Endothelial cell of umbilical vein (primary cell): ENCODE results near the gene TGFBR2. TPM values are rescaled to one million over a fixed set of nuclear protein-coding genes. Genes with fewer than 3 reads are reported as not detected.

ENCODE experiments used
- BruUV-seq: library from RNA; stranded (reverse); fragments of 400-500 nt; replicated peaks from 2 replicates; lab custom pipeline; 2021; lab: Mats Ljungman, UMichigan
- CTCF ChIA-PET: fragments of 300-600, 350-600 bp; sonication (Branson Sonifier 250); formaldehyde crosslinking; loops from one replicate; lab custom pipeline; 2021; ENCODE audit warnings: antibody characterized with exemption, inconsistent platforms; lab: Charles Lee
- POLR2A ChIA-PET: fragments of 300-600, 350-600 bp; sonication (Branson Sonifier 250); formaldehyde crosslinking; loops from one replicate; lab custom pipeline; 2021; ENCODE audit warnings: antibody characterized with exemption, inconsistent platforms; lab: Charles Lee
- DNase-seq: peaks from one replicate; pipeline ENCODE4 v3.0.0-alpha.2; 2011; ENCODE audit warnings: low read depth, low spot score
- FAIRE-seq: peaks from 2 replicates; lab custom pipeline; 2011; peaks lifted over from hg19 to GRCh38; lab: Jason Lieb, UNC
- H2AFZ ChIP-seq: 2 replicates; pipeline ENCODE4 v1.6.0; 2012; ENCODE audit warnings: low read depth, low read length, control low read depth, inconsistent platforms
- H3K27ac ChIP-seq: 2 replicates; pipeline ENCODE4 v1.5.1; 2011; ENCODE audit warnings: low read depth, mild to moderate bottlenecking, control low read depth, low read length, moderate library complexity; ENCODE audit not compliant: insufficient read depth
- H3K27me3 ChIP-seq, 2 experiments: 2 replicates each; pipeline versions ENCODE4 v1.6.0 to v1.6.1; 2011; ENCODE audit warnings: low read length in 2 of 2, mixed read lengths in 1 of 2; ENCODE audit not compliant: control insufficient read depth in 2 of 2, insufficient read depth in 2 of 2
- H3K36me3 ChIP-seq, 2 experiments: 2 replicates in 1 of 2; 3 replicates in 1 of 2; pipeline ENCODE4 v1.5.1; 2011; ENCODE audit warnings: low read length in 2 of 2, mild to moderate bottlenecking in 1 of 2, moderate library complexity in 1 of 2; ENCODE audit not compliant: control insufficient read depth in 2 of 2, insufficient read depth in 2 of 2; ENCODE audit errors: extremely low read depth in 1 of 2
- H3K4me1 ChIP-seq: 3 replicates; pipeline ENCODE4 v1.5.1; 2011; ENCODE audit warnings: mild to moderate bottlenecking, low read length; ENCODE audit not compliant: control insufficient read depth, insufficient read depth; ENCODE audit errors: extremely low read depth
- H3K4me2 ChIP-seq: 2 replicates; pipeline ENCODE4 v1.6.1; 2011; ENCODE audit warnings: low read length, control low read depth, mixed read lengths; ENCODE audit not compliant: insufficient read depth
- H3K4me3 ChIP-seq, 3 experiments: fragments of 200-600 bp in 1 of 3; sonication (generic), shearing (Covaris generic) in 1 of 3; replicated peaks in 1 of 3; 2 replicates each; pipeline ENCODE4 v1.5.1; 2011 to 2016; ENCODE audit warnings: control low read depth in 3 of 3, low read length in 3 of 3, mild to moderate bottlenecking in 2 of 3, inconsistent platforms in 1 of 3, low read depth in 1 of 3, moderate library complexity in 1 of 3; ENCODE audit not compliant: insufficient read depth in 1 of 3
- H3K79me2 ChIP-seq: 2 replicates; pipeline ENCODE4 v1.6.0; 2012; ENCODE audit warnings: low read length, inconsistent platforms; ENCODE audit not compliant: control insufficient read depth, insufficient read depth
- H3K9ac ChIP-seq: replicated peaks from 2 replicates; pipeline ENCODE3; 2011; ENCODE audit warnings: low read length, control low read depth; ENCODE audit not compliant: insufficient read depth; ENCODE audit errors: extremely low read depth
- H3K9me1 ChIP-seq: replicated peaks from 3 replicates; pipeline ENCODE4 v1.6.0; 2011; ENCODE audit warnings: mild to moderate bottlenecking, low read length; ENCODE audit not compliant: control insufficient read depth, insufficient read depth; ENCODE audit errors: extremely low read depth
- H3K9me3 ChIP-seq: replicated peaks from 2 replicates; pipeline ENCODE4 v1.5.1; 2012; ENCODE audit warnings: low read length, inconsistent platforms; ENCODE audit not compliant: control insufficient read depth, insufficient read depth
- H4K20me1 ChIP-seq: replicated peaks from 2 replicates; pipeline ENCODE3; 2011; ENCODE audit warnings: mild to moderate bottlenecking, low read length; ENCODE audit not compliant: control insufficient read depth, insufficient read depth; ENCODE audit errors: extremely low read depth
- CTCF ChIP-seq, 2 donors: IDR thresholded peaks; 1 replicate in 1 of 2; 2 replicates in 1 of 2; pipeline ENCODE4 v1.5.1; 2011; ENCODE audit warnings: low read length in 2 of 2, mild to moderate bottlenecking in 2 of 2, moderate library complexity in 2 of 2, control low read depth in 1 of 2, inconsistent platforms in 1 of 2, low read depth in 1 of 2; ENCODE audit not compliant: insufficient read depth in 1 of 2; ENCODE audit errors: extremely low read depth in 1 of 2
- EZH2 ChIP-seq: IDR thresholded peaks from 2 replicates; pipeline ENCODE4 v1.6.1; 2012; ENCODE audit warnings: borderline replicate concordance, low read depth, mild to moderate bottlenecking, moderate library complexity, low read length, inconsistent platforms; ENCODE audit not compliant: severe bottlenecking
- FOS ChIP-seq: IDR thresholded peaks from 2 replicates; pipeline ENCODE4 v1.6.1; 2011; ENCODE audit warnings: mild to moderate bottlenecking, low read length, moderate library complexity, borderline replicate concordance; ENCODE audit not compliant: insufficient read depth
- GATA2 ChIP-seq: IDR thresholded peaks from 2 replicates; pipeline ENCODE4 v1.7.0; 2011; ENCODE audit warnings: low read depth, mild to moderate bottlenecking, moderate library complexity, mixed read lengths, low read length; ENCODE audit not compliant: insufficient read length, insufficient read depth
- JUN ChIP-seq: IDR thresholded peaks from 2 replicates; pipeline ENCODE4 v1.6.1; 2011; ENCODE audit warnings: borderline replicate concordance, low read depth; ENCODE audit not compliant: insufficient read length, insufficient read depth
- MAX ChIP-seq: IDR thresholded peaks from 2 replicates; pipeline ENCODE4 v1.6.1; 2011; ENCODE audit not compliant: insufficient read depth, insufficient read length
- MYC ChIP-seq: IDR thresholded peaks from one replicate; pipeline ENCODE4 v1.6.1; 2011; ENCODE audit warnings: mild to moderate bottlenecking, low read depth, low read length
- POLR2A ChIP-seq: IDR thresholded peaks from 2 replicates; pipeline ENCODE4 v1.6.1; 2012; ENCODE audit warnings: low read depth, mild to moderate bottlenecking, control low read depth, low read length
- POLR2AphosphoS5 ChIP-seq: IDR thresholded peaks from 2 replicates; pipeline ENCODE4 v1.6.1; 2012; ENCODE audit warnings: low read depth, mild to moderate bottlenecking, control low read depth, low read length, moderate library complexity; ENCODE audit not compliant: insufficient read depth
- dilution Hi-C: fragments of 300-500 bp; cut with MboI; formaldehyde crosslinking; loops from one replicate; pipeline ENCODE4 v1.15.0; 2019; ENCODE audit warnings: low sequenced_read_pairs; ENCODE audit not compliant: extremely low pct_ligation_motif_present
- intact Hi-C: fragments of 100-400 bp; cut with micrococcal nuclease; formaldehyde crosslinking; loops from one replicate; pipeline ENCODE4 v1.10.0; 2022
- polyA plus RNA-seq, 4 experiments: library from polyadenylated mRNA; depleted of rRNA in 3 of 4; stranded (reverse) in 3 of 4; unstranded in 1 of 4; fragments of >200 nt; gene quantifications; 2 replicates each; pipeline versions ENCODE4 v1.2.1 to v1.2.3, GENCODE V29; 2011 to 2012; ENCODE audit warnings: missing spikeins in 1 of 4
- total RNA-seq: library from RNA; stranded (reverse); gene quantifications from 2 replicates; pipeline ENCODE4 v1.2.3, GENCODE V29; 2021

The TGFBR2 gene
- total and polyA plus RNA-seq, 2 donors (not counting 3 experiments of a cell fraction or from before 2014, with no cell fraction given): 227 to 250 TPM

- DNase-seq (no peak), FAIRE-seq (no peak)
- H3K4me1 ChIP-seq: peaks cover 34% of the 10 kb centered on the region
- ChIA-PET CTCF (interaction anchor here (1.3 to 5.0 kb wide), 12 partner anchors 10 to 682 kb away, joined by 5 to 56 read pairs (median 12); partner anchors contain the start of gene TGFBR2), POLR2A (no interaction called here)
- H3K9ac ChIP-seq: no peak overlapping the region
- H3K4me2 ChIP-seq: no peak overlapping the region
- intact Hi-C loops (no loop called here), dilution Hi-C loops (no loop called here)
- H3K9me1 ChIP-seq: no peaks in the 10 kb centered on the region
- H3K9me3 ChIP-seq: no peaks in the 10 kb centered on the region
- peaks cover 36 to 61% of the 10 kb centered on the region in 2 experiments for H3K36me3 ChIP-seq
- no peaks in the 10 kb centered on the region for H4K20me1 ChIP-seq
- peaks cover 11% of the 10 kb centered on the region for H3K79me2 ChIP-seq
- no peak for TF ChIP-seq EZH2
- TF ChIP-seq GATA2: no peak
- no peak for TF ChIP-seq POLR2AphosphoS5
- no peak for TF ChIP-seq FOS
- TF ChIP-seq POLR2A: no peak
- no peak for TF ChIP-seq JUN
- TF ChIP-seq MAX: no peak
- no peak for TF ChIP-seq MYC
- TF ChIP-seq CTCF (IDR thresholded peaks at IDR 0.05; ENCODE audit: extremely low read depth in 1 of 2, insufficient read depth in 1 of 2, low read depth in 1 of 2, low read length in 2 of 2): no peak
- no peaks in the 10 kb centered on the region for H3K27me3 ChIP-seq
- H3K27ac ChIP-seq: no peak overlapping the region
- no peak overlapping the region for H3K4me3 ChIP-seq
- H2AFZ ChIP-seq: no peak overlapping the region
- BruUV-seq: no TSS peak
Measured at GRCh38 chr3:30694668-30695067, 88.3 kb downstream of the TGFBR2 start.
